Ishikawa (cell line): ENCODE results near the gene PLXNA4.

ENCODE experiments used
- RAD21 ChIP-seq: IDR thresholded peaks from 2 replicates; pipeline ENCODE4 v1.6.1; 2012; ENCODE audit warnings: low read depth
- TCF12 ChIP-seq: IDR thresholded peaks from 2 replicates; pipeline ENCODE4 v1.6.1; 2012; ENCODE audit warnings: low read depth

DNA sequence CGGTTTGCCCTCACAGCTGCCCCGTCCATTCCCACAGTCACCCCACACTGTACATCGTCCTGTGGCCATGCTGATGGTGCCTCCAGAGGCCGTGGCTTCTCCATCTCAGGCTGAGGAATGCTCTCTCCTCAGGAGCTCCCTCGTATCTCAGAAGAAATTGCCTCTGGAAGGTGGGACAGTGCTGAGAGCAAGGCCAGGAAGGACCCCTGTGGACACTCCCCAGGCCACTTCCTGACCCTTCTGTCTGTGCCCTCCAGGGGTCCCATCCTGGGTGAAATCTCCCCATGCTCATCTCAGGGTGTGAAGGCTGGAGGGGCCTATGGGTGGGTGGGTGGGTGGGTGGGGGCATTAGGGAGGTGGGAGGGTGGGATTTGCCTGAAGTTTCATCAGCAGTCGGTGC lies 454.3 kb downstream of the PLXNA4 start:
- TF ChIP-seq RAD21 (no peak), TCF12 (no peak)
